ENCODE measurements around the gene PHF21A. TPM values are rescaled to one million over a fixed set of nuclear protein-coding genes. Genes with fewer than 3 reads are reported as not detected.

The PHF21A gene
- total RNA-seq, 2 experiments from 2014 or later: 40.4 to 42.6 TPM

GRCh38 chr11:45920531-45921477 is 200.4 kb downstream of the PHF21A start:
- Mint-ChIP-seq H3K9me3 (no peaks in the 10 kb centered on the region), H3K4me3 (no peak overlapping the region), H3K27me3 (ENCODE audit: low read depth) (peaks cover 13% of the 10 kb centered on the region), H3K36me3 (ENCODE audit: low read depth) (peaks cover 3% of the 10 kb centered on the region), H3K4me1 (ENCODE audit: low read depth) (peaks cover 30% of the 10 kb centered on the region), H3K27ac (no peak overlapping the region)
- CTCF ChIA-PET: no interaction called here
- DNase-seq: no peak
- intact Hi-C loops (cut with micrococcal nuclease): no loop called here

- no peaks in the 10 kb centered on the region for H3K9me3 Mint-ChIP-seq
- intact Hi-C loops (cut with micrococcal nuclease): loop anchor here (2.0 to 10.0 kb wide), 4 partner anchors 199 to 1847 kb away; partner anchors contain the start of genes DDB2, FNBP4 and PRDM11
- H3K4me1 Mint-ChIP-seq (ENCODE audit: low read depth): peaks cover 30% of the 10 kb centered on the region
- H3K36me3 Mint-ChIP-seq (ENCODE audit: low read depth): peaks cover 3% of the 10 kb centered on the region
- peaks cover 13% of the 10 kb centered on the region for H3K27me3 Mint-ChIP-seq (ENCODE audit: low read depth)
- H3K27ac Mint-ChIP-seq: no peak overlapping the region
- H3K4me3 Mint-ChIP-seq: no peak overlapping the region
- no peak for DNase-seq
- CTCF ChIA-PET: no interaction called here
Observed at GRCh38 chr11:45919806-45920530, 201.3 kb downstream of the PHF21A start.

- CTCF ChIA-PET: interaction anchor here (1.0 to 1.3 kb wide), 2 partner anchors 46 to 148 kb away, joined by 3 to 6 read pairs; no protein-coding TSS in a partner anchor
- no peak for DNase-seq
- Mint-ChIP-seq H3K27me3 (ENCODE audit: low read depth) (peaks cover 10% of the 10 kb centered on the region), H3K9me3 (no peaks in the 10 kb centered on the region), H3K4me3 (peak overlapping the region; percentile 88), H3K36me3 (ENCODE audit: low read depth) (peaks cover 1% of the 10 kb centered on the region), H3K4me1 (ENCODE audit: low read depth) (peaks cover 30% of the 10 kb centered on the region), H3K27ac (peak overlapping the region; percentile 76)
- intact Hi-C loops (cut with micrococcal nuclease): loop anchor here (1.0 to 10.0 kb wide), 9 partner anchors 72 to 1848 kb away; partner anchors contain the start of genes ATG13, CRY2, DDB2 and FNBP4
Observed at GRCh38 chr11:45918962-45919675, 202.1 kb downstream of the PHF21A start.

GRCh38 chr11:45918331-45918941 is 202.8 kb downstream of the PHF21A start:
- CTCF ChIA-PET: interaction anchor here (1.0 to 2.3 kb wide), 4 partner anchors 46 to 147 kb away, joined by 3 to 9 read pairs (median 6); no protein-coding TSS in a partner anchor
- peak; percentile 71 for DNase-seq
- peaks cover 27% of the 10 kb centered on the region for H3K4me1 Mint-ChIP-seq (ENCODE audit: low read depth)
- intact Hi-C loops (cut with micrococcal nuclease): loop anchor here (1.0 to 10.0 kb wide), 9 partner anchors 71 to 1849 kb away; partner anchors contain the start of genes ATG13, CRY2, DDB2 and FNBP4
- peaks cover 6% of the 10 kb centered on the region for H3K27me3 Mint-ChIP-seq (ENCODE audit: low read depth)
- H3K27ac Mint-ChIP-seq: peak overlapping the region; percentile 96
- no peaks in the 10 kb centered on the region for H3K9me3 Mint-ChIP-seq
- peaks cover 4% of the 10 kb centered on the region for H3K36me3 Mint-ChIP-seq (ENCODE audit: low read depth)
- peak overlapping the region; percentile 88 for H3K4me3 Mint-ChIP-seq

GRCh38 chr11:45917623-45918330 is 203.5 kb downstream of the PHF21A start, which contains the start of gene PEX16:
PEX16 (minus strand) TSS chr11:45917877; CDS start chr11:45917811, 66 bp downstream.
- intact Hi-C loops (cut with micrococcal nuclease): loop anchor here (1.0 to 10.0 kb wide), 10 partner anchors 32 to 1850 kb away; partner anchors contain the start of genes ATG13, CRY2, DDB2 and FNBP4
- peak within 1 kb of the TSS; percentile 88 for H3K4me3 Mint-ChIP-seq
- H3K27me3 Mint-ChIP-seq (ENCODE audit: low read depth): peaks cover 3% of the 10 kb centered on the region
- H3K9me3 Mint-ChIP-seq: no peaks in the 10 kb centered on the region
- H3K36me3 Mint-ChIP-seq (ENCODE audit: low read depth): peaks cover 4% of the 10 kb centered on the region
- CTCF ChIA-PET: interaction anchor here (1.0 to 2.3 kb wide), 4 partner anchors 45 to 146 kb away, joined by 3 to 9 read pairs (median 6); no protein-coding TSS in a partner anchor
- peaks cover 24% of the 10 kb centered on the region for H3K4me1 Mint-ChIP-seq (ENCODE audit: low read depth)
- peak within 1 kb of the TSS; percentile 96 for H3K27ac Mint-ChIP-seq
- peak; percentile 96 for DNase-seq

GRCh38 chr11:45917286-45917622 is 204.0 kb downstream of the PHF21A start:
- Mint-ChIP-seq H3K36me3 (ENCODE audit: low read depth) (peaks cover 4% of the 10 kb centered on the region), H3K4me3 (peak overlapping the region; percentile 88), H3K27me3 (ENCODE audit: low read depth) (peaks cover 3% of the 10 kb centered on the region), H3K4me1 (ENCODE audit: low read depth) (peaks cover 24% of the 10 kb centered on the region), H3K27ac (peak overlapping the region; percentile 96), H3K9me3 (no peaks in the 10 kb centered on the region)
- CTCF ChIA-PET: interaction anchor here (1.2 to 2.3 kb wide), 3 partner anchors 44 to 89 kb away, joined by 3 to 9 read pairs (median 5); no protein-coding TSS in a partner anchor
- intact Hi-C loops (cut with micrococcal nuclease): loop anchor here (1.0 to 10.0 kb wide), 4 partner anchors 32 to 1850 kb away; partner anchors contain the start of genes DDB2, FNBP4, MAPK8IP1 and PRDM11
- peak; percentile 37 for DNase-seq

- Mint-ChIP-seq H3K27ac (no peak overlapping the region), H3K27me3 (ENCODE audit: low read depth) (no peaks in the 10 kb centered on the region), H3K9me3 (no peaks in the 10 kb centered on the region), H3K4me3 (no peak overlapping the region), H3K36me3 (ENCODE audit: low read depth) (peaks cover 4% of the 10 kb centered on the region), H3K4me1 (ENCODE audit: low read depth) (peaks cover 22% of the 10 kb centered on the region)
- CTCF ChIA-PET: interaction anchor here (0.6 to 1.2 kb wide), 3 partner anchors 43 to 73 kb away, joined by 3 to 7 read pairs (median 3); no protein-coding TSS in a partner anchor
- intact Hi-C loops (cut with micrococcal nuclease): loop anchor here (5.0 to 10.0 kb wide), 3 partner anchors 768 to 1852 kb away; partner anchors contain the start of genes DDB2, FNBP4 and PRDM11
- no peak for DNase-seq
Observed at GRCh38 chr11:45915446-45915845, 205.8 kb downstream of the PHF21A start.

GRCh38 chr11:45913942-45914635 is 207.2 kb downstream of the PHF21A start:
- DNase-seq: no peak
- intact Hi-C loops (cut with micrococcal nuclease): loop anchor here (10.0 kb wide), 1 partner anchor 1301 kb away; the partner anchor contains the start of gene DDB2
- CTCF ChIA-PET: no interaction called here
- H3K4me3 Mint-ChIP-seq: no peak overlapping the region
- H3K27ac Mint-ChIP-seq: no peak overlapping the region
- H3K9me3 Mint-ChIP-seq: no peaks in the 10 kb centered on the region
- peaks cover 4% of the 10 kb centered on the region for H3K36me3 Mint-ChIP-seq (ENCODE audit: low read depth)
- H3K27me3 Mint-ChIP-seq (ENCODE audit: low read depth): no peaks in the 10 kb centered on the region
- peaks cover 18% of the 10 kb centered on the region for H3K4me1 Mint-ChIP-seq (ENCODE audit: low read depth)

GRCh38 chr11:45913514-45913913 is 207.7 kb downstream of the PHF21A start:
- Mint-ChIP-seq H3K27ac (no peak overlapping the region), H3K9me3 (no peaks in the 10 kb centered on the region)
- CTCF ChIA-PET: no interaction called here

GRCh38 chr11:45910623-45911022 is 210.6 kb downstream of the PHF21A start:
- CTCF ChIA-PET: no interaction called here
- H3K27ac Mint-ChIP-seq: no peak overlapping the region
- H3K4me1 Mint-ChIP-seq (ENCODE audit: low read depth): peaks cover 6% of the 10 kb centered on the region
- H3K9me3 Mint-ChIP-seq: no peaks in the 10 kb centered on the region
- DNase-seq: no peak
- H3K4me3 Mint-ChIP-seq: no peak overlapping the region
- intact Hi-C loops (cut with micrococcal nuclease): loop anchor here (10.0 kb wide), 1 partner anchor 1304 kb away; the partner anchor contains the start of gene DDB2
- H3K36me3 Mint-ChIP-seq (ENCODE audit: low read depth): peaks cover 4% of the 10 kb centered on the region
- H3K27me3 Mint-ChIP-seq (ENCODE audit: low read depth): no peaks in the 10 kb centered on the region

More at GRCh38 chr11:45913514-45913913, 207.7 kb downstream of the PHF21A start:
- no peak for DNase-seq
- Mint-ChIP-seq H3K4me1 (ENCODE audit: low read depth) (peaks cover 15% of the 10 kb centered on the region), H3K4me3 (no peak overlapping the region), H3K27me3 (ENCODE audit: low read depth) (no peaks in the 10 kb centered on the region), H3K36me3 (ENCODE audit: low read depth) (peaks cover 4% of the 10 kb centered on the region)
- intact Hi-C loops (cut with micrococcal nuclease): loop anchor here (10.0 kb wide), 1 partner anchor 1301 kb away; the partner anchor contains the start of gene DDB2
